OCI-LY7 (cell line): Measurements from ENCODE around the gene RBM26. TPM values are rescaled to one million over a fixed set of nuclear protein-coding genes. Genes with fewer than 3 reads are reported as not detected.

ENCODE experiments used
- BruUV-seq: library from RNA; stranded (reverse); fragments of 400-500 nt; replicated peaks from 2 replicates; lab custom pipeline; 2021; lab: Mats Ljungman, UMichigan
- CTCF ChIA-PET: fragments of 300-600 bp; sonication (Branson Sonifier 250); formaldehyde crosslinking; loops from one replicate; lab custom pipeline; 2022; ENCODE audit warnings: antibody characterized with exemption; ENCODE audit not compliant: unreplicated experiment; lab: Charles Lee
- POLR2A ChIA-PET: fragments of 300-600 bp; sonication (Branson Sonifier 250); formaldehyde crosslinking; loops from one replicate; lab custom pipeline; 2022; ENCODE audit warnings: antibody characterized with exemption; lab: Charles Lee
- DNase-seq: peaks from one replicate; pipeline ENCODE4 v3.0.0-alpha.2; 2015; ENCODE audit warnings: low spot score
- H2AFZ ChIP-seq: fragments of 200-600 bp; sonication (generic), shearing (Covaris generic); 2 replicates; pipeline ENCODE4 v1.6.1; 2014; ENCODE audit warnings: mild to moderate bottlenecking, antibody characterized with exemption, low read length, moderate library complexity
- H3K27ac ChIP-seq: fragments of 200-600 bp; sonication (generic); 2 replicates; pipeline ENCODE4 v1.5.1; 2014; ENCODE audit warnings: mixed run types, low read depth, mild to moderate bottlenecking, moderate library complexity, low read length, inconsistent platforms; ENCODE audit not compliant: poor library complexity, severe bottlenecking
- H3K36me3 ChIP-seq: fragments of 200-600 bp; sonication (generic); 2 replicates; pipeline ENCODE4 v1.6.1; 2014; ENCODE audit warnings: mild to moderate bottlenecking, antibody characterized with exemption, low read length, moderate library complexity, mixed read lengths; ENCODE audit not compliant: insufficient read depth
- H3K4me1 ChIP-seq: fragments of 200-600 bp; sonication (generic); 2 replicates; pipeline ENCODE4 v1.5.1; 2014; ENCODE audit warnings: mild to moderate bottlenecking, low read length; ENCODE audit not compliant: insufficient read depth, poor library complexity, severe bottlenecking
- H3K4me2 ChIP-seq: fragments of 200-600 bp; sonication (generic); 2 replicates; pipeline ENCODE4 v1.6.1; 2014; ENCODE audit warnings: mild to moderate bottlenecking, low read length
- H3K4me3 ChIP-seq: fragments of 200-600 bp; sonication (generic); 2 replicates; pipeline ENCODE4 v1.5.1; 2014; ENCODE audit warnings: mild to moderate bottlenecking, low read depth, low read length; ENCODE audit not compliant: poor library complexity, severe bottlenecking
- H3K79me2 ChIP-seq: fragments of 200-600 bp; sonication (generic); 2 replicates; pipeline ENCODE4 v1.6.1; 2016; ENCODE audit warnings: low read depth, mild to moderate bottlenecking, low read length, moderate library complexity, mixed read lengths; ENCODE audit not compliant: insufficient read depth
- H3K9me2 ChIP-seq: fragments of 200-600 bp; sonication (generic); 2 replicates; pipeline ENCODE4 v1.6.1; 2016; ENCODE audit warnings: mild to moderate bottlenecking, low read length, mixed read lengths; ENCODE audit not compliant: insufficient read depth
- H3K9me3 ChIP-seq: fragments of 200-600 bp; sonication (generic); 2 replicates; pipeline ENCODE4 v1.6.1; 2014; ENCODE audit warnings: mild to moderate bottlenecking, mixed run types, low read length, mixed read lengths
- H4K20me1 ChIP-seq: fragments of 200-600 bp; sonication (generic); 2 replicates; pipeline ENCODE4 v1.6.1; 2014; ENCODE audit warnings: mild to moderate bottlenecking, antibody characterized with exemption, low read length, moderate library complexity, mixed read lengths; ENCODE audit not compliant: insufficient read depth
- CTCF ChIP-seq: fragments of 200-600 bp; sonication (generic); conservative IDR thresholded peaks from 2 replicates; pipeline ENCODE4 v1.5.1; 2014; ENCODE audit warnings: mild to moderate bottlenecking, antibody characterized with exemption, low read length, moderate library complexity, mixed read lengths
- EZH2phosphoT487 ChIP-seq: fragments of 200-600 bp; sonication (generic); IDR thresholded peaks from 2 replicates; pipeline ENCODE4 v1.6.1; 2018; ENCODE audit warnings: low read depth, borderline replicate concordance, mild to moderate bottlenecking, mixed run types, antibody characterized with exemption, low read length, moderate library complexity, mixed read lengths
- intact Hi-C: fragments of 100-400 bp; cut with micrococcal nuclease; formaldehyde crosslinking; loops from one replicate; pipeline ENCODE4 v1.10.0; 2022; ENCODE audit not compliant: unreplicated experiment
- total RNA-seq, 2 experiments: library from RNA; depleted of rRNA in 1 of 2; stranded (reverse); fragments of >200 nt in 1 of 2; shearing (Covaris generic) in 1 of 2; gene quantifications; 2 replicates each; pipeline ENCODE4 v1.2.3, GENCODE V29; 2014 to 2022

The RBM26 gene
- total RNA-seq, 2 experiments from 2014 or later: 44.1 to 85.2 TPM

- Histone ChIP-seq H3K9me2 (no peaks in the 10 kb centered on the region), H3K9me3 (no peaks in the 10 kb centered on the region), H3K4me1 (no peaks in the 10 kb centered on the region), H3K36me3 (peaks cover 85% of the 10 kb centered on the region), H3K27ac (no peak overlapping the region), H3K79me2 (0 out of 2 replicates have a peak, but pooled peaks cover 5% of the 10 kb centered on the region), H4K20me1 (0 out of 2 replicates have a peak, but pooled peaks cover 11% of the 10 kb centered on the region), H2AFZ (no peak overlapping the region), H3K4me3 (no peak overlapping the region), H3K4me2 (no peak overlapping the region)
- no TSS peak for BruUV-seq
- intact Hi-C loops: loop anchor here (10.0 kb wide), 1 partner anchor 227 kb away; no protein-coding TSS in a partner anchor
- TF ChIP-seq CTCF (no peak), EZH2phosphoT487 (no peak)
- POLR2A ChIA-PET: interaction anchor here (0.6 to 0.7 kb wide), 3 partner anchors 8 to 17 kb away, joined by 3 to 5 read pairs (median 3); no protein-coding TSS in a partner anchor
- CTCF ChIA-PET: no interaction called here
- no peak for DNase-seq
Observed at GRCh38 chr13:79317856-79318255, 88.2 kb downstream of the RBM26 start.

GRCh38 chr13:79314652-79315051, 91.4 kb downstream of the RBM26 start:
- Histone ChIP-seq H3K4me1 (no peaks in the 10 kb centered on the region), H4K20me1 (0 out of 2 replicates have a peak, but pooled peaks cover 18% of the 10 kb centered on the region), H3K9me2 (no peaks in the 10 kb centered on the region), H3K9me3 (no peaks in the 10 kb centered on the region), H2AFZ (no peak overlapping the region), H3K4me3 (no peak overlapping the region), H3K4me2 (no peak overlapping the region), H3K27ac (no peak overlapping the region), H3K79me2 (no peaks in the 10 kb centered on the region), H3K36me3 (peaks cover 67% of the 10 kb centered on the region)
- ChIA-PET CTCF (no interaction called here), POLR2A (no interaction called here)
- no peak for DNase-seq
- intact Hi-C loops: loop anchor here (10.0 kb wide), 1 partner anchor 230 kb away; no protein-coding TSS in a partner anchor
- TF ChIP-seq EZH2phosphoT487 (no peak), CTCF (no peak)
- BruUV-seq: no TSS peak

GRCh38 chr13:79312340-79312855, 93.7 kb downstream of the RBM26 start:
- H3K4me1 ChIP-seq: no peaks in the 10 kb centered on the region
- H3K4me3 ChIP-seq: no peak overlapping the region
- no peak overlapping the region for H3K4me2 ChIP-seq
- POLR2A ChIA-PET: no interaction called here
- H3K27ac ChIP-seq: no peak overlapping the region
- H2AFZ ChIP-seq: no peak overlapping the region
- TF ChIP-seq EZH2phosphoT487 (no peak), CTCF (no peak)
- H4K20me1 ChIP-seq: 0 out of 2 replicates have a peak, but pooled peaks cover 18% of the 10 kb centered on the region
- no peaks in the 10 kb centered on the region for H3K79me2 ChIP-seq
- peaks cover 45% of the 10 kb centered on the region; the same call in 1 of the 2 replicates for H3K36me3 ChIP-seq
- H3K9me3 ChIP-seq: no peaks in the 10 kb centered on the region
- CTCF ChIA-PET: no interaction called here
- no TSS peak for BruUV-seq
- H3K9me2 ChIP-seq: no peaks in the 10 kb centered on the region
- intact Hi-C loops: loop anchor here (10.0 kb wide), 1 partner anchor 232 kb away; no protein-coding TSS in a partner anchor
- no peak for DNase-seq
